GM12878 (cell line): ENCODE data around the gene PDCD7.

Experiments used
- CTCF ChIP-seq, 3 experiments: IDR thresholded peaks in 2 of 3; conservative IDR thresholded peaks in 1 of 3; 2 replicates each; pipeline ENCODE4 v1.5.1; 2011; ENCODE audit warnings: low read depth in 3 of 3, low read length in 3 of 3, mild to moderate bottlenecking in 3 of 3, control low read depth in 2 of 3, moderate library complexity in 2 of 3, inconsistent platforms in 1 of 3, mixed read lengths in 1 of 3; ENCODE audit not compliant: control insufficient read depth in 2 of 3, insufficient read depth in 1 of 3; ENCODE audit errors: extremely low read depth in 1 of 3
- SREBF1 ChIP-seq: IDR thresholded peaks from 2 replicates; pipeline ENCODE4 v1.6.1; 2012; ENCODE audit warnings: mild to moderate bottlenecking, low read length
- TAF1 ChIP-seq: IDR thresholded peaks from 2 replicates; pipeline ENCODE4 v1.6.1; 2011; ENCODE audit warnings: mild to moderate bottlenecking, low read depth, low read length, borderline replicate concordance

GRCh38 chr15:65069179-65069578 is 64.4 kb downstream of the PDCD7 start:
- TF ChIP-seq TAF1 (no peak), SREBF1 (no peak), CTCF (IDR thresholded peaks at IDR 0.05 in 2 of 3, conservative IDR thresholded peaks at IDR 0.05 in 1 of 3; ENCODE audit: control insufficient read depth in 2 of 3, extremely low read depth in 1 of 3, insufficient read depth in 1 of 3, low read depth in 3 of 3, low read length in 3 of 3) (no peak)
